ELF-1 (cell line): Measurements from ENCODE around the gene FBXL5.

ENCODE experiments used
- DNase-seq: peaks from one replicate; pipeline ENCODE4 v3.0.0-alpha.2; 2016; ENCODE audit warnings: low read depth, low spot score

Gene FBXL5, protein sequence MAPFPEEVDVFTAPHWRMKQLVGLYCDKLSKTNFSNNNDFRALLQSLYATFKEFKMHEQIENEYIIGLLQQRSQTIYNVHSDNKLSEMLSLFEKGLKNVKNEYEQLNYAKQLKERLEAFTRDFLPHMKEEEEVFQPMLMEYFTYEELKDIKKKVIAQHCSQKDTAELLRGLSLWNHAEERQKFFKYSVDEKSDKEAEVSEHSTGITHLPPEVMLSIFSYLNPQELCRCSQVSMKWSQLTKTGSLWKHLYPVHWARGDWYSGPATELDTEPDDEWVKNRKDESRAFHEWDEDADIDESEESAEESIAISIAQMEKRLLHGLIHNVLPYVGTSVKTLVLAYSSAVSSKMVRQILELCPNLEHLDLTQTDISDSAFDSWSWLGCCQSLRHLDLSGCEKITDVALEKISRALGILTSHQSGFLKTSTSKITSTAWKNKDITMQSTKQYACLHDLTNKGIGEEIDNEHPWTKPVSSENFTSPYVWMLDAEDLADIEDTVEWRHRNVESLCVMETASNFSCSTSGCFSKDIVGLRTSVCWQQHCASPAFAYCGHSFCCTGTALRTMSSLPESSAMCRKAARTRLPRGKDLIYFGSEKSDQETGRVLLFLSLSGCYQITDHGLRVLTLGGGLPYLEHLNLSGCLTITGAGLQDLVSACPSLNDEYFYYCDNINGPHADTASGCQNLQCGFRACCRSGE

GRCh38 chr4:15655223-15656037, at the start of gene FBXL5:
FBXL5 (minus strand) TSS chr4:15655357; CDS start chr4:15655287, 70 bp downstream.
- peak; percentile 90 for DNase-seq

- DNase-seq: no peak
Measured at GRCh38 chr4:15704129-15704528, 49.0 kb upstream of the FBXL5 start.

- no peak for DNase-seq
Measured at GRCh38 chr4:15703439-15703838, 48.3 kb upstream of the FBXL5 start.

GRCh38 chr4:15702941-15703403, 47.8 kb upstream of the FBXL5 start, which contains the start of gene BST1:
BST1 (plus strand) TSS chr4:15703065; CDS start chr4:15703145, 80 bp downstream.
- DNase-seq: peak; percentile 64

- DNase-seq: no peak
Measured at GRCh38 chr4:15696866-15697265, 41.7 kb upstream of the FBXL5 start.

DNA sequence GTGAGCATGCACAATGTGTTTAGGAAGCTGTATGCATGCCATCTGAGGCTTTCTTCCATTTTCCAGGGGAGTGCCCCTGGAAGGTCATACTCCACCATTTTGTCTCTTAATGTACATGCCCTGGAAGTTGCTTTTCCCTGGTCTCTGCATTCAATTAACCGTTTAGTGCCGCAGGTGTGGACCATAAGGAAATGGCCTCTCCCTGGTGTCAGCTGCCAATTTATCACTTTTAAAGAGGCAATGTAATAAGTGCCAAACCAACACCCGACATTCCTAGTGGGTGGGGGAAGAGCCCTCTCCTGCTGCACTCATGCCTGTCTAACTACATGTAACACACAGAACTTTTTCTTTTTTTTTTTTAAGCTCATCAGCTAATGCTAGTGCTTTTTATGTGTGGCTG, 40.6 kb upstream of the FBXL5 start:
- no peak for DNase-seq

DNA sequence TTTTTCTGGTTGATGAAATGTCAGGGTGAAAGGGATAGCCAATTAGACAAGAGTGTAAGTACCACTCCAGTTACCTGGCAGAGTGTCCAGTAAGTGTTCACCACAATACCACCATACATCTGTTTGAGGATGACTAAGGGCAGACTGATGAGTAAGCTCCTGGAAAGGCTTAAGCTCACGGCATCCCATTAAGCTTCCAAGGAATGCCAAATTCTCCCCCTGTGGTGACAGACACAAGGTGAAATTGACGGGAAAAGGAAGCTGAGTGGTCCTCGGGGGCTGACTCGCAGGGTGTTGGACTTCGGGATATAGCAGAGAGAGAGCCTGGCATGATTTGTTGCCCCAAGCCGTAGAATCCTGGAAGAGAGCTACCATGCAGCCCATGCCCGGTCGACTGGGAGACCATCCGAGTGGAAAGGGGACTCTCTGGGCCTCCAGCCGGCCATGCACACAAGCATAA, 40.1 kb upstream of the FBXL5 start:
- peak; percentile 73 for DNase-seq

DNA sequence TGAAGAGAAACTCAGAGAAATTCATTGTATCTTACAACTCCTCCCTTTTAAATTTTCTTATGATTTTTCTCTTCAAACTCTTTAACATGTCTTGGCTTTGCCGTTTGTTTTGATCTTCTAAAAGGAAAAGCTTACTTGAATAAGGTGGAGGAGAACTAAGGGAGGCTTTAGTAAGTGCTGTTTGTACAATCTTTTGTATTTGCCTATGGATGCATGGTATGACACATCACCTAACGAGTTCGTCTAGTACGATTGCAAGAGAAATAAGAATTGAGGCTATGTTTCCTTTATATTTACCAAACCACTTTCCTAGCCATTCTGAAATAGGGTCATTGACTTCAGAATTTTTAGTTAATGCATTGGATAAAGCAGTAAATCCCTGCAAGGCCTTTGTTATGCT, 39.3 kb upstream of the FBXL5 start:
- DNase-seq: no peak

DNA sequence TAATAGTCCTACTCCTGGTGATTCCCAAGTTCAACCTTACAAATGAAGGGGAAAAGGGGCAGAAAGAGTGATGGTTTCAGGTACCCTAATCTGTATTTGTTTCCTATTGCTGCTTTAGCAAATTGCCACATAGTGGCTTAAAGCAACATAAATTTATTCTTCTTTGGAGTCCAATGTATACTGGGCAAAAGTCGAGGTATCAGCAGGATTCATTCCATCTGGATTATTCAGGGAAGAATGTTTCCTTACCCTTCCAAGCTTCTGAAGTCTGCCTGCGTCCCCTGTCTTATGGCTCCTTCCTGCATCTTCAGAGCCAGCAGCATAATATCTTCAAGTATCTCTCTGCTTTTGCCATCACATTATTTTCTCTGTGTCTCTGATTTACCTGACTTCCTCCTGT, 37.4 kb upstream of the FBXL5 start:
- DNase-seq: no peak

DNA sequence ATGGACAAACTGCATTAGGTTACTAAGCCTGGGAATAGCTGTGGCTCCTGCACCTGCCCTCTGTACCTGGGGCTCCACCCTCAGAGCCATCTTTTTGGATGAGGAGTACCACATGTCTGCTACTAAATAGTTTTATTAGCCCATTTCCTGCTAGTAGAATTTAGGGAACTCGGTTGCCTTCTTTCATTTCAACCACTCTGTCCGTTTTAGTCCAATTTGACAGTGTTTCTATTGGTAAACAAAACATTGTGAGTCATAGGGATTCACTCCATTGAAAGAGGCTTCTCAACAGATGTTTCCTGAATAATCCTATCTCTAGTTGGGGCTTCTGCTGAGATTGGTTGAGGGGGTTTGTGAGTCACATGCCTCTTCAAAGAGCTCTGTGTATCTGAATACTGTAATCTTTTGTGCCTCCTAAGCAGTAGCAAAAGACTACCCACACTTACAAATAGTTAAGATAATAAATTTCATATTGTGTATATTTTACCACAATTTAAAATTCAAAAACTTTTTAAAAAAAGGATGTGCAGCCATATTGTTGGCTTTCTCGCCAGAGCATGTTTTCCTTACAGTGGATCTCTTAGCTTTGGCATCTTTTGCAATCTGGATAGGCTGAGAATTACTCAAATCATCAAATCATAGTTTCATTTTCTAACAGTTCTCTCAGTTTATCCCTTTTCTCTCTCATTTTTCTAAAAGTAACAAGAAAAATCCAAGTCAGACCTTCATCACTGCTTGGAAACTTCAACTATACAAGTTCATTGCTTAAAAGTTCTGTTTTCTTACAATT, 36.4 kb upstream of the FBXL5 start:
- DNase-seq: peak; percentile 40

GRCh38 chr4:15690020-15690809, 35.1 kb upstream of the FBXL5 start:
- peak; percentile 69 for DNase-seq

DNA sequence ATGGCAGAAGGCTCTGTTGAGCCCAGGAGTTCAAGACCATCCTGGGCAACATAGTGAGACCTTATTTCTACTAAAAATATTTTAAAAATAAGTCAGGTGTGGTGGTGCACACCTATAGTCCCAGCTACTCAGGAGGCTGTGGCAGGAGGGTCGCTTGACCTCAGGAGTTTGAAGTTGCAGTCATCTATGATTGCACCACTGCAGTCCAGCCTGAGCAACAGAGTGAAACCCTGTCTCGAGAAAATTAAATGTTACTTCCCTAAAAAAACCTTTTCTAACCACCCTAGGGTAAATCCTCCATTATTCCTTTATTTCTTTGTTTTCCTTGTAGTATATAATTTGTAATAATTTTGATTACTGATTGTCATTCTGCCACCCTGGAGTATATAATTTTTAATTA, 34.4 kb upstream of the FBXL5 start:
- no peak for DNase-seq

DNA sequence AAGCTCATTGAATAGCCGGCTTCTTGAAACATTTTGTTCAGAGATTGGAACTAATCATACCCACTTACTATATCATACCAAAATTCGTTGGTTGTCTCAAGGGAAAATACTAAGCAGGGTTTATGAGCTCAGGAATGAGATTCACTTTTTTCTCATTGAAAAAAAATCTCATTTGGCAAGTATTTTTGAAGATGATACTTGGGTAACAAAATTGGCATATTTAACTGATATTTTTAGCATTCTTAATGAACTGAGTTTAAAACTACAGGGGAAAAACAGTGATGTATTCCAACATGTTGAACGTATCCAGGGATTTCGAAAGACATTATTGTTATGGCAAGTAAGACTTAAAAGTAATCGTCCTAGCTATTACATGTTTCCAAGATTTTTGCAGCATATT, 32.9 kb upstream of the FBXL5 start:
- no peak for DNase-seq

DNA sequence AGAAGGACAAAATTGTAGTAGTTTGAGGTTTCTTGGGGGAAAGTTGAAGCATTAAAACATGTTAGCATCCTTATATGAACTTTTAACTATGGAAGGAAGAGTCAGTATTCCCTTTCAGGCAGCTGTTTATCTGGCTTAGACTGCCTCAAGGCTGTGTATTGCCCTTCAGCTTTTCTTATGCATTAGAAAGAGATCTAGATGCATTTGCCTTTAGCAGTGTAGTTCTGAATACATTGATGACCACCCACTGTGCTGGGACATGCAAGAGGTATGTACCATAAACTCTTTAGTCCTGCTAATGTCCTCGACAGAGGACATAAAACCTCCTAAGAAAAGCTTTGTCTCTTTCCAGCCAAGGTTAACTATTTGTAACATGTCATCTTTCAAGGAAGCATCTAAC, 29.3 kb upstream of the FBXL5 start:
- peak; percentile 41 for DNase-seq

DNA sequence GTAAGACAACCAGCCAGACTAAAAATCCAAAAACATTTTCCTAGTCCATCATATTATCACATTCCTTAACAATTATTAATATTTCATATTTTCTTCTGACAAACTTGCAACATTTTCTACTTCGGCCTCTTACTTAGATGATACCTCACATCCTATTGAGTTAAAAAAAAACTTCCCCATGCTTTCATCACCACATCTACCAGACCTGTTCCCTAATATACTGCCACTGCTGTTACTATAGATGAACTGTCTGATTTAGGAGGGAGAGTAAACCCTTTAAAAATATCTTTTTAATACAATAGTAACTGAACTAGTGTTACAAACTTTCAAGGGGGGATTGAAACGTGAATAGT, 28.0 kb upstream of the FBXL5 start:
- DNase-seq: no peak

- DNase-seq: no peak
Measured at GRCh38 chr4:15682242-15683142, 27.3 kb upstream of the FBXL5 start.

GRCh38 chr4:15681372-15682241, 26.4 kb upstream of the FBXL5 start, which contains the start of gene FAM200B:
FAM200B (plus strand) TSS chr4:15681827; CDS start chr4:15686978, 5,151 bp downstream.
- DNase-seq: peak; percentile 100

- DNase-seq: no peak
Measured at GRCh38 chr4:15681067-15681371, 25.9 kb upstream of the FBXL5 start.
